ENCODE data around the gene ELF2. TPM values are rescaled to one million over a fixed set of nuclear protein-coding genes. Genes with fewer than 3 reads are reported as not detected.
A peak's percentile ranks its signal among the peaks of the same experiment; 100 is the strongest.

The ELF2 gene
- total and polyA plus RNA-seq, 2 of the 8 experiments (the other 6 are each of a cell fraction or from before 2014, with no cell fraction given): 21.1 to 44.3 TPM

DNA sequence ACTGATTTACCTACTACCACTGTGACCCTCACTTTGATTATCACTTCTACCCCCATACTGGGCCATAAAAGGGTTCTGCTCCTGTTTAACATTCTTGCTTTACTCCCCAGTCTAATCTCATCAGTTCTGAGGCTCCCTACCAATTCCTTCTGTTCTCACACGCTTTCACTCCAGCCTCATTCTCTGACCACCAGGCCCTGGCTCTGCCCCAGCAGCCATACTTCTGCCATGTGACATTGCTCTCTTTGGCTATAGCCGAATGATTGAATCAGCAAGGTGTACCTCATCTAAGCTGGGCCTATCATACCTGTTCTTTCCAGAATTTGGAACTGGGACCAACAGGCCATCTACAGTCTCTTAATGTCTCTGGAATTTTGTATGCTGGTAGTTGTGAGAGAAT is 14.4 kb upstream of the ELF2 start:
- Histone ChIP-seq H3K14ac (ENCODE audit: insufficient read length) (no peak overlapping the region), H2AFZ (ENCODE audit: low read length) (peak overlapping the region; percentile 86; the same call in 1 of the 2 replicates), H3K4me3 (ENCODE audit: extremely low read depth in 1 of 4, insufficient read depth in 2 of 4, low read depth in 3 of 4, low read length in 4 of 4) (no peak overlapping the region), H4K5ac (ENCODE audit: insufficient read length, low read depth, low read length) (no peak overlapping the region), H4K91ac (replicated peaks; ENCODE audit: insufficient read length, low read length) (peak overlapping the region; percentile 64), H4K8ac (ENCODE audit: extremely low read depth, insufficient read depth, low read length) (no peak overlapping the region), H3K27me3 (replicated peaks in 1 of 4; ENCODE audit: control insufficient read depth in 3 of 4, extremely low read depth in 1 of 4, insufficient read depth in 3 of 4, low read length in 3 of 4) (no peaks in the 10 kb centered on the region), H3K27ac (ENCODE audit: low read depth, low read length) (no peak overlapping the region; the same call in 1 of the 2 replicates), H3K23me2 (ENCODE audit: low read depth, low read length) (no peaks in the 10 kb centered on the region), H3K23ac (ENCODE audit: insufficient read length) (no peak overlapping the region), H3K18ac (ENCODE audit: extremely low read depth, low read length) (no peak overlapping the region), H2BK15ac (ENCODE audit: low read length) (no peak overlapping the region), H3K36me3 (ENCODE audit: control insufficient read depth in 2 of 4, insufficient read depth in 4 of 4, low read length in 3 of 4) (no peaks in the 10 kb centered on the region), H3K79me2 (ENCODE audit: control insufficient read depth in 1 of 2, insufficient read depth in 2 of 2, low read length in 2 of 2) (no peaks in the 10 kb centered on the region), H3K56ac (replicated peaks; ENCODE audit: insufficient read length, low read depth, low read length) (no peak overlapping the region), H3K4me2 (ENCODE audit: insufficient read depth in 1 of 2, low read depth in 2 of 2, low read length in 2 of 2) (no peak overlapping the region), H3K4me1 (replicated peaks in 1 of 4; ENCODE audit: control insufficient read depth in 3 of 4, insufficient read depth in 4 of 4, low read length in 3 of 4) (no peaks in the 10 kb centered on the region), H4K20me1 (replicated peaks in 1 of 2; ENCODE audit: control insufficient read depth in 1 of 2, insufficient read depth in 2 of 2, low read length in 2 of 2) (no peaks in the 10 kb centered on the region), H2BK20ac (ENCODE audit: low read length) (no peak overlapping the region), H3K9me3 (ENCODE audit: insufficient read depth in 2 of 2, low read depth in 1 of 2, low read length in 1 of 2) (no peaks in the 10 kb centered on the region; a peak in 1 of 4 replicates), H3K9ac (replicated peaks in 1 of 4; ENCODE audit: extremely low read depth in 1 of 4, low read depth in 3 of 4, low read length in 3 of 4) (no peak overlapping the region), H2BK120ac (replicated peaks; ENCODE audit: low read depth, low read length) (peak overlapping the region; percentile 75), H2BK12ac (ENCODE audit: low read depth, low read length) (peak overlapping the region; percentile 50; the same call in 1 of the 2 replicates), H2BK5ac (ENCODE audit: low read depth, low read length) (no peak overlapping the region), H3K4ac (replicated peaks; ENCODE audit: insufficient read length, low read depth, low read length) (no peak overlapping the region), H3K79me1 (ENCODE audit: low read depth, low read length) (no peaks in the 10 kb centered on the region), H2AK5ac (ENCODE audit: low read depth, low read length) (no peak overlapping the region)
- ChIA-PET CTCF (ENCODE audit: partially characterized antibody) (interaction anchor here (0.6 to 2.5 kb wide), 7 partner anchors 9 to 263 kb away, joined by 3 to 9 read pairs (median 4); partner anchors contain the start of gene RAB33B), POLR2A (ENCODE audit: partially characterized antibody) (no interaction called here)
- WGBS, 2 experiments (ENCODE audit: extremely low coverage in 1 of 2, insufficient coverage in 1 of 2, insufficient read length in 1 of 2, insufficient replicate concordance in 2 of 2, low coverage in 1 of 2, low lambda C conversion rate in 2 of 2, missing lambda C conversion rate in 1 of 2): 91% methylated on average over 2 of the region's 2 CpGs; no CpG with 5 or more reads in 1 of the 2 experiments
- DNase-seq (ENCODE audit: low read depth in 1 of 2, low spot score in 2 of 2) (no peak), FAIRE-seq (no peak)
- TF ChIP-seq MAFK (IDR thresholded peaks at IDR 0.05; ENCODE audit: low read depth, low read length) (no peak), MAX (IDR thresholded peaks at IDR 0.05) (no peak), JUN (IDR thresholded peaks at IDR 0.05; ENCODE audit: low read depth, low read length) (no peak), RXRA (IDR thresholded peaks at IDR 0.05; ENCODE audit: insufficient read depth, low read depth, low read length) (no peak), ASH2L (IDR thresholded peaks at IDR 0.05; ENCODE audit: low read length) (no peak), KDM1A (IDR thresholded peaks at IDR 0.05; ENCODE audit: borderline replicate concordance, low read length) (no peak), JUND (IDR thresholded peaks at IDR 0.05; ENCODE audit: low read length) (no peak), CBX5 (IDR thresholded peaks at IDR 0.05; ENCODE audit: low read depth, low read length) (no peak), BACH1 (IDR thresholded peaks at IDR 0.05; ENCODE audit: low read length) (no peak), PHF8 (conservative IDR thresholded peaks at IDR 0.05; ENCODE audit: low read depth, low read length) (no peak), E2F6 (IDR thresholded peaks at IDR 0.05) (no peak)
- TF ChIP-seq, protein P1, sequence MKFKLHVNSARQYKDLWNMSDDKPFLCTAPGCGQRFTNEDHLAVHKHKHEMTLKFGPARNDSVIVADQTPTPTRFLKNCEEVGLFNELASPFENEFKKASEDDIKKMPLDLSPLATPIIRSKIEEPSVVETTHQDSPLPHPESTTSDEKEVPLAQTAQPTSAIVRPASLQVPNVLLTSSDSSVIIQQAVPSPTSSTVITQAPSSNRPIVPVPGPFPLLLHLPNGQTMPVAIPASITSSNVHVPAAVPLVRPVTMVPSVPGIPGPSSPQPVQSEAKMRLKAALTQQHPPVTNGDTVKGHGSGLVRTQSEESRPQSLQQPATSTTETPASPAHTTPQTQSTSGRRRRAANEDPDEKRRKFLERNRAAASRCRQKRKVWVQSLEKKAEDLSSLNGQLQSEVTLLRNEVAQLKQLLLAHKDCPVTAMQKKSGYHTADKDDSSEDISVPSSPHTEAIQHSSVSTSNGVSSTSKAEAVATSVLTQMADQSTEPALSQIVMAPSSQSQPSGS (IDR thresholded peaks at IDR 0.05; ENCODE audit: low read length): no peak
